GM12872 (cell line): ENCODE results near the gene LRTM2.

Experiments
- CTCF ChIP-seq: IDR thresholded peaks from 3 replicates; pipeline ENCODE4 v1.5.1; 2011; ENCODE audit warnings: low read depth, mild to moderate bottlenecking, low read length, moderate library complexity; ENCODE audit not compliant: insufficient read depth

The LRTM2 gene

GRCh38 chr12:1848146-1848545, 27.8 kb downstream of the LRTM2 start:
- no peak for TF ChIP-seq CTCF

GRCh38 chr12:1848745-1849144, 28.4 kb downstream of the LRTM2 start:
- TF ChIP-seq CTCF, result no peak

GRCh38 chr12:1851151-1851701, 30.9 kb downstream of the LRTM2 start:
- no peak for TF ChIP-seq CTCF

- TF ChIP-seq CTCF, result no peak
Measured at GRCh38 chr12:1852076-1852475, 31.7 kb downstream of the LRTM2 start.

- TF ChIP-seq CTCF, result no peak
Measured at GRCh38 chr12:1853716-1854115, 33.4 kb downstream of the LRTM2 start.

- no peak for TF ChIP-seq CTCF
Measured at GRCh38 chr12:1855241-1855640, 34.9 kb downstream of the LRTM2 start.

- no peak for TF ChIP-seq CTCF
Measured at GRCh38 chr12:1857086-1857485, 36.7 kb downstream of the LRTM2 start.

- TF ChIP-seq CTCF, result no peak
Measured at GRCh38 chr12:1857821-1858220, 37.5 kb downstream of the LRTM2 start.
